HepG2 (cell line): ENCODE data around the gene ADI1. TPM values are rescaled to one million over a fixed set of nuclear protein-coding genes. Genes with fewer than 3 reads are reported as not detected.
A peak's percentile ranks its signal among the peaks of the same experiment; 100 is the strongest.

Experiments used
- ARNTL ChIP-seq: sonication (generic); formaldehyde crosslinking; IDR thresholded peaks from 2 replicates; pipeline ENCODE4 v1.4.0; 2020; ENCODE audit warnings: mild to moderate bottlenecking, missing genetic modification reagents
- DNMT1 ChIP-seq: sonication (generic); formaldehyde crosslinking; IDR thresholded peaks from 2 replicates; pipeline ENCODE4 v1.5.1; 2020; ENCODE audit warnings: mild to moderate bottlenecking, missing genetic modification reagents
- FOXO1 ChIP-seq: sonication (generic); formaldehyde crosslinking; IDR thresholded peaks from 2 replicates; pipeline ENCODE4 v1.4.0; 2020; ENCODE audit warnings: missing genetic modification reagents
- HOXA7 ChIP-seq: sonication (generic); formaldehyde crosslinking; IDR thresholded peaks from 2 replicates; pipeline ENCODE4 v1.8.1; 2022; ENCODE audit warnings: mild to moderate bottlenecking, missing genetic modification reagents, moderate library complexity
- KDM2A ChIP-seq: sonication (generic); formaldehyde crosslinking; IDR thresholded peaks from 2 replicates; pipeline ENCODE4 v1.4.0; 2020; ENCODE audit warnings: low read depth, missing genetic modification reagents, borderline replicate concordance
- PLRG1 ChIP-seq: fragments of 450-650 bp; conservative IDR thresholded peaks from 2 replicates; pipeline ENCODE4 v1.6.1; 2016
- REL ChIP-seq: sonication (generic); formaldehyde crosslinking; conservative IDR thresholded peaks from 2 replicates; pipeline ENCODE4 v1.8.0; 2022; ENCODE audit warnings: mild to moderate bottlenecking, missing genetic modification reagents, moderate library complexity
- SALL2 ChIP-seq: sonication (generic); formaldehyde crosslinking; IDR thresholded peaks from 2 replicates; pipeline ENCODE4 v1.8.1; 2023; ENCODE audit warnings: mild to moderate bottlenecking, missing genetic modification reagents, inconsistent platforms
- STAT5B ChIP-seq: sonication (generic); formaldehyde crosslinking; IDR thresholded peaks from 2 replicates; pipeline ENCODE4 v1.4.0; 2020; ENCODE audit warnings: missing genetic modification reagents
- TFDP1 ChIP-seq: IDR thresholded peaks from 2 replicates; pipeline ENCODE4 v1.6.1; 2016; ENCODE audit warnings: missing compliant biosample characterization, missing genetic modification reagents, borderline replicate concordance
- TSC22D2 ChIP-seq: sonication (generic); formaldehyde crosslinking; IDR thresholded peaks from 2 replicates; pipeline ENCODE4 v1.5.1; 2020; ENCODE audit warnings: missing genetic modification reagents, mild to moderate bottlenecking, borderline replicate concordance
- ZFP36L2 ChIP-seq: sonication (generic); formaldehyde crosslinking; IDR thresholded peaks from 2 replicates; pipeline ENCODE4 v1.4.0; 2020; ENCODE audit warnings: missing genetic modification reagents
- ZNF263 ChIP-seq: sonication (generic); formaldehyde crosslinking; IDR thresholded peaks from 2 replicates; pipeline ENCODE4 v1.4.0; 2020; ENCODE audit warnings: missing genetic modification reagents
- ZNF451 ChIP-seq: sonication (generic); formaldehyde crosslinking; IDR thresholded peaks from 2 replicates; pipeline ENCODE4 v1.5.0; 2020; ENCODE audit warnings: mild to moderate bottlenecking, missing genetic modification reagents
- ZNF574 ChIP-seq: sonication (generic); formaldehyde crosslinking; IDR thresholded peaks from 2 replicates; pipeline ENCODE4 v1.4.0; 2020; ENCODE audit warnings: missing genetic modification reagents
- ZNF629 ChIP-seq: sonication (generic); formaldehyde crosslinking; conservative IDR thresholded peaks from 2 replicates; pipeline ENCODE4 v1.5.0; 2020; ENCODE audit warnings: missing genetic modification reagents
- ZNF772 ChIP-seq: sonication (generic); formaldehyde crosslinking; IDR thresholded peaks from 2 replicates; pipeline ENCODE4 v1.5.0; 2020; ENCODE audit warnings: mild to moderate bottlenecking, missing genetic modification reagents
- ZNF781 ChIP-seq: sonication (generic); formaldehyde crosslinking; IDR thresholded peaks from 2 replicates; pipeline ENCODE4 v1.5.1; 2020; ENCODE audit warnings: borderline replicate concordance, mild to moderate bottlenecking, missing genetic modification reagents; ENCODE audit errors: not compliant biosample characterization
- polyA plus RNA-seq, 8 experiments: library from polyadenylated mRNA; depleted of rRNA in 3 of 8; stranded (reverse) in 7 of 8; unstranded in 1 of 8; fragments of >200 nt; fragmentation: Illumina TruSeq in 4 of 8; extraction: Trizol in 4 of 8; gene quantifications; 2 replicates each; pipeline versions ENCODE4 v1.2.1 to v1.2.3, GENCODE V29; 2011 to 2016; ENCODE audit warnings: low read depth in 4 of 8, missing spikeins in 1 of 8, mixed read lengths in 1 of 8; ENCODE audit not compliant: insufficient read depth in 1 of 8
- total RNA-seq, 5 experiments: library from RNA; depleted of rRNA; stranded (reverse); fragments of >200 nt; fragmentation: Illumina TruSeq; extraction: Trizol; gene quantifications; 2 replicates each; pipeline ENCODE4 v1.2.3, GENCODE V29; 2016; ENCODE audit warnings: low read depth in 1 of 5
- TF ChIP-seq, protein P1 (sequence below): sonication (generic); formaldehyde crosslinking; IDR thresholded peaks from 2 replicates; pipeline ENCODE4 v1.5.1; 2020; ENCODE audit warnings: mild to moderate bottlenecking, missing genetic modification reagents, moderate library complexity
- TF ChIP-seq, protein P2 (sequence below): sonication (generic); formaldehyde crosslinking; IDR thresholded peaks from 2 replicates; pipeline ENCODE4 v1.4.0; 2020; ENCODE audit warnings: missing genetic modification reagents
- TF ChIP-seq, protein P3 (sequence below): IDR thresholded peaks from 2 replicates; pipeline ENCODE4 v1.6.1; 2012; ENCODE audit warnings: low read length, improper control_type of control experiment

The ADI1 gene
- total and polyA plus RNA-seq, 2 of the 13 experiments (the other 11 are each of a cell fraction or from before 2014, with no cell fraction given) = 28.7 to 123 TPM

DNA sequence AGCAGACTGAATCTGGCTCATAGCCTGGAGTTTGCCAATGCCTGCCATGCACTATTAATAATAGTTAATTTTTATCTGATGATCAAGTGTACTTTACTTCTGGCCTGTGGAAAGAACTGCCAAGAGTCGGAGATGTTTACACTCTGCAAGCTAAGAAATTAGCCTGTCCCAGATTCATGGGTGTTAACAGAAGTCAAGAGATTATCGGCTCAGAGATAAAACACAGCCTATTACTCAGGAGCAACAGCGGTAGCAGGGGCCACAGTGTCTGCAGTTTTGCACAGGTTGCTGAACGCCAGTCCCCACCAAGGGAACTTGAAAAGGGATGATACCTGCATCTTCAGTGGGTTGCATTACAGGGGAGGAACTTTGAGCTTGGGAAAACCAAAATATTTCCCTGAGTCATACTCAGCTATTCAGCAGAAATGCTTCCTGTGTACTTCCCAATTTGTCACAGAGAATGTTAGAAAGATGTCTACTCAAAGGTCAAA lies 4.3 kb upstream of the ADI1 start (continued):
- TF ChIP-seq, protein P1, sequence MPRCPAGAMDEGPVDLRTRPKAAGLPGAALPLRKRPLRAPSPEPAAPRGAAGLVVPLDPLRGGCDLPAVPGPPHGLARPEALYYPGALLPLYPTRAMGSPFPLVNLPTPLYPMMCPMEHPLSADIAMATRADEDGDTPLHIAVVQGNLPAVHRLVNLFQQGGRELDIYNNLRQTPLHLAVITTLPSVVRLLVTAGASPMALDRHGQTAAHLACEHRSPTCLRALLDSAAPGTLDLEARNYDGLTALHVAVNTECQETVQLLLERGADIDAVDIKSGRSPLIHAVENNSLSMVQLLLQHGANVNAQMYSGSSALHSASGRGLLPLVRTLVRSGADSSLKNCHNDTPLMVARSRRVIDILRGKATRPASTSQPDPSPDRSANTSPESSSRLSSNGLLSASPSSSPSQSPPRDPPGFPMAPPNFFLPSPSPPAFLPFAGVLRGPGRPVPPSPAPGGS (CRISPR knock-in tag) = no peak
- TF ChIP-seq REL (CRISPR knock-in tag) (no peak), DNMT1 (no peak), ZNF451 (no peak), FOXO1 (CRISPR knock-in tag) (no peak), ARNTL (CRISPR knock-in tag) (no peak), ZNF781 (no peak), KDM2A (no peak), ZNF772 (no peak), ZNF629 (no peak), TFDP1 (CRISPR knock-in tag) (no peak), SALL2 (CRISPR knock-in tag) (no peak), PLRG1 (no peak), ZFP36L2 (CRISPR knock-in tag) (no peak), ZNF574 (CRISPR knock-in tag) (no peak), TSC22D2 (no peak), ZNF263 (no peak), STAT5B (CRISPR knock-in tag) (no peak), HOXA7 (CRISPR knock-in tag) (no peak)
- TF ChIP-seq, protein P2, sequence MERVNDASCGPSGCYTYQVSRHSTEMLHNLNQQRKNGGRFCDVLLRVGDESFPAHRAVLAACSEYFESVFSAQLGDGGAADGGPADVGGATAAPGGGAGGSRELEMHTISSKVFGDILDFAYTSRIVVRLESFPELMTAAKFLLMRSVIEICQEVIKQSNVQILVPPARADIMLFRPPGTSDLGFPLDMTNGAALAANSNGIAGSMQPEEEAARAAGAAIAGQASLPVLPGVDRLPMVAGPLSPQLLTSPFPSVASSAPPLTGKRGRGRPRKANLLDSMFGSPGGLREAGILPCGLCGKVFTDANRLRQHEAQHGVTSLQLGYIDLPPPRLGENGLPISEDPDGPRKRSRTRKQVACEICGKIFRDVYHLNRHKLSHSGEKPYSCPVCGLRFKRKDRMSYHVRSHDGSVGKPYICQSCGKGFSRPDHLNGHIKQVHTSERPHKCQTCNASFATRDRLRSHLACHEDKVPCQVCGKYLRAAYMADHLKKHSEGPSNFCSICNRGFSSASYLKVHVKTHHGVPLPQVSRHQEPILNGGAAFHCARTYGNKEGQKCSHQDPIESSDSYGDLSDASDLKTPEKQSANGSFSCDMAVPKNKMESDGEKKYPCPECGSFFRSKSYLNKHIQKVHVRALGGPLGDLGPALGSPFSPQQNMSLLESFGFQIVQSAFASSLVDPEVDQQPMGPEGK (CRISPR knock-in tag) = peak; percentile 28; the same call in 1 of the 2 replicates
- TF ChIP-seq, protein P3, sequence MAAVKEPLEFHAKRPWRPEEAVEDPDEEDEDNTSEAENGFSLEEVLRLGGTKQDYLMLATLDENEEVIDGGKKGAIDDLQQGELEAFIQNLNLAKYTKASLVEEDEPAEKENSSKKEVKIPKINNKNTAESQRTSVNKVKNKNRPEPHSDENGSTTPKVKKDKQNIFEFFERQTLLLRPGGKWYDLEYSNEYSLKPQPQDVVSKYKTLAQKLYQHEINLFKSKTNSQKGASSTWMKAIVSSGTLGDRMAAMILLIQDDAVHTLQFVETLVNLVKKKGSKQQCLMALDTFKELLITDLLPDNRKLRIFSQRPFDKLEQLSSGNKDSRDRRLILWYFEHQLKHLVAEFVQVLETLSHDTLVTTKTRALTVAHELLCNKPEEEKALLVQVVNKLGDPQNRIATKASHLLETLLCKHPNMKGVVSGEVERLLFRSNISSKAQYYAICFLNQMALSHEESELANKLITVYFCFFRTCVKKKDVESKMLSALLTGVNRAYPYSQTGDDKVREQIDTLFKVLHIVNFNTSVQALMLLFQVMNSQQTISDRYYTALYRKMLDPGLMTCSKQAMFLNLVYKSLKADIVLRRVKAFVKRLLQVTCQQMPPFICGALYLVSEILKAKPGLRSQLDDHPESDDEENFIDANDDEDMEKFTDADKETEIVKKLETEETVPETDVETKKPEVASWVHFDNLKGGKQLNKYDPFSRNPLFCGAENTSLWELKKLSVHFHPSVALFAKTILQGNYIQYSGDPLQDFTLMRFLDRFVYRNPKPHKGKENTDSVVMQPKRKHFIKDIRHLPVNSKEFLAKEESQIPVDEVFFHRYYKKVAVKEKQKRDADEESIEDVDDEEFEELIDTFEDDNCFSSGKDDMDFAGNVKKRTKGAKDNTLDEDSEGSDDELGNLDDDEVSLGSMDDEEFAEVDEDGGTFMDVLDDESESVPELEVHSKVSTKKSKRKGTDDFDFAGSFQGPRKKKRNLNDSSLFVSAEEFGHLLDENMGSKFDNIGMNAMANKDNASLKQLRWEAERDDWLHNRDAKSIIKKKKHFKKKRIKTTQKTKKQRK = no peak
